Adrenal gland (tissue), 5 donors: ENCODE data around the gene ZNF831.

Experiments
- POLR2A ChIP-seq, 2 donors: fragments of 450-650 bp; IDR thresholded peaks; one replicate each; pipeline ENCODE4 v1.6.1; 2017; ENCODE audit warnings: antibody characterized with exemption in 2 of 2, mild to moderate bottlenecking in 2 of 2, moderate library complexity in 1 of 2
- TF ChIP-seq, protein P1 (sequence below), 6 experiments: fragments of 450-650 bp in 4 of 6; fragments of 200-600 bp in 2 of 6; sonication (generic) in 1 of 6; IDR thresholded peaks; 1 replicate in 5 of 6; 2 replicates in 1 of 6; pipeline versions ENCODE4 v1.5.1 to v1.8.0; 2016 to 2021; ENCODE audit warnings: antibody characterized with exemption in 6 of 6, mild to moderate bottlenecking in 2 of 6, moderate library complexity in 1 of 6
- donor health status: DM: no; HTN: no; CAD: no.

DNA sequence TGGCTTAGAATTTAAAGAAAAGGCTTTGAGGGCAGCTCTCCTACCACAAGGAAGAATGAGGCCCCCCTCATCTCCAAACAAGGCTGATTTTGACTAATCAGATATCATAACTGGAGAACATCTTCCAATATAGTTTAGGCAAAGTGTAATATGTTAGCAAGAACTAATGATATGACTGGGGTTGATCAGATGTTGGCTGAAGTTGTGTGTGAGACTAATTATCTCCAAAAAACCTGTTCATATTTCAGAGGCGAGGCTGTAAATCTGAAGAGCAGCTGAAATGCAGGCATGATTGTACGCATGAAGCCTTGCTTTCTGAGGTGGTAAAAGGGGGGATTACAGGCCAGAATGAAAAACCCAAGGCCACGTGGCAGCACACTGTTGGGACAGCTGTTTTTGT is 16.0 kb upstream of the ZNF831 start:
- TF ChIP-seq, protein P1, sequence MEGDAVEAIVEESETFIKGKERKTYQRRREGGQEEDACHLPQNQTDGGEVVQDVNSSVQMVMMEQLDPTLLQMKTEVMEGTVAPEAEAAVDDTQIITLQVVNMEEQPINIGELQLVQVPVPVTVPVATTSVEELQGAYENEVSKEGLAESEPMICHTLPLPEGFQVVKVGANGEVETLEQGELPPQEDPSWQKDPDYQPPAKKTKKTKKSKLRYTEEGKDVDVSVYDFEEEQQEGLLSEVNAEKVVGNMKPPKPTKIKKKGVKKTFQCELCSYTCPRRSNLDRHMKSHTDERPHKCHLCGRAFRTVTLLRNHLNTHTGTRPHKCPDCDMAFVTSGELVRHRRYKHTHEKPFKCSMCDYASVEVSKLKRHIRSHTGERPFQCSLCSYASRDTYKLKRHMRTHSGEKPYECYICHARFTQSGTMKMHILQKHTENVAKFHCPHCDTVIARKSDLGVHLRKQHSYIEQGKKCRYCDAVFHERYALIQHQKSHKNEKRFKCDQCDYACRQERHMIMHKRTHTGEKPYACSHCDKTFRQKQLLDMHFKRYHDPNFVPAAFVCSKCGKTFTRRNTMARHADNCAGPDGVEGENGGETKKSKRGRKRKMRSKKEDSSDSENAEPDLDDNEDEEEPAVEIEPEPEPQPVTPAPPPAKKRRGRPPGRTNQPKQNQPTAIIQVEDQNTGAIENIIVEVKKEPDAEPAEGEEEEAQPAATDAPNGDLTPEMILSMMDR (IDR thresholded peaks at IDR 0.05): no peak
- no peak for TF ChIP-seq POLR2A (IDR thresholded peaks at IDR 0.05)
